ENCODE results near the gene CPSF4.

DNA sequence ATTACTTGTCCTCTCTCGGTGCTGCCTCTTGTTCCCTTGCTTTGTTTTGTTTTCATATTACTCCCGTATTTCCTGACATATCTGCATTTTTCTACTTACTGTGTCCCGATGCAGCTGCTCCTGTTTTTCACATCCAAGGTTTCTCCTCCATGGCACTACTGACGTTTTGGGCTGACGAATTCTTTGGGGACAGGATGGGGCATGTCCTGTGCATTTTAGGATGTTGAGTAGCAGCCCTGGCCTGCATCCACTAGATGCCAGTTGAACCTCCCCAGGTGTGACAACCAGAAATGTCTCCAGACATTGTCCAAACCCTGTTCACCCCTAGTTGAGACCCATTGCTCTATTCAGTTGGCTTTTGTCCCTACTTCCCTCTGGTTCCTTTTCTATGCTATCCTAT, 46.4 kb downstream of the CPSF4 start:
- no peak for TF ChIP-seq POLR2AphosphoS5 (IDR thresholded peaks at IDR 0.05; ENCODE audit: low read depth, low read length)
- no peak for TF ChIP-seq POLR2A (IDR thresholded peaks at IDR 0.05; ENCODE audit: low read depth, low read length)
